Stimulated activated CD4-positive, alpha-beta T cell treated with anti-CD3 and anti-CD28 coated beads, TNF-alpha, amount 100 ng/mL, for 24 hours (primary cell): Measurements from ENCODE around the gene KDM5B.

Experiments
- DNase-seq, 3 experiments: peaks; one replicate each; pipeline ENCODE4 v3.0.0-alpha.2; 2020; ENCODE audit warnings: low read depth in 3 of 3

Gene KDM5B

GRCh38 chr1:202711949-202712635 lies 96.1 kb downstream of the KDM5B start:
- no peak for DNase-seq

DNA sequence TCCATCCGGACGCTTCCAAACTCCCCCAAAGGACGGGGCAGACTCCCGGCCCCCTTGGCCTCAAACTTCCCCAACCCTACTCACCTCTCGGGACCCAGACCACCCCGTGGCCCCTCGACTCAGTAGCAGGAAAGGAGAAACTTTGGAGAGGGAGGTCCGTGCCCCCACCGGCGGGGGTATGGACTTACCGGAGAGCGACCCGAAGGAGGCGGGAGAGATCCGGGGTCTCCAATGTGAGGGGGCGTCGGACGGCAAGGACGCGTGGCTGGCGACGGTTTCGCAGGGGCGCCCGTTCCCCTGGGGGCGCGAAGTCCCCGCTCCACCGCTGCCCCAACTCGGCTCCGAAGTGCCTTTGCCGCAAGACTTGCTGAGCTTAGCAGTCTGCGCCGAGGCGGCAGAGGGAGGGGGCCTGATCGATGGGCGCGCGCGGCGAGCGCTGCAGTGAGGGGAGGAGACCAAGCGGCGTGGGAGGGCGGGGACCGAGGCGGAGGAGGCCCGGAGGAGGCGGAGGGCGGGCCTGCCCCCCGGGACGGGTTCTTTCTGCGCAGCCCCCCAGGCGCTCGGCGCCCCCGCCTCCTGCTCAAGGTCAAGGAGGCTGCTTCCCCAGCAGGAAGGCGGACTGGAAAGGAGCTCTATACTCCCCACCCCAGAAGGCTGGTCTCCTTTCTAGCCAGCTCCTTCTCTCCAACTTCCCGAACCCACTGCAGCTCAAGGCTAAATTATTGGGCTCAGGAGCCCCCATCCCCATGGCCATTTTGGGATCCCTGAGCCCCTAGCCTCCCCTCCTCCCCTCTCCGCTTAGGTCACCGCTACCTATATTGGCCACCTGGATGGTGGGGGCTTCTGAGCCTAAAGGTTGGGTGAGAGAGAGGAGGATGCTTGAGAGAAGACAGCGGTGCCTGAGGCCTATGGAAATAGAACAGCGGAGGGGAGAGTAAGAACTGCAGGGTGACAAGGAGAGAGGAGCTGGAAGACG lies 97.9 kb downstream of the KDM5B start, which contains the start of gene SYT2:
SYT2 (minus strand) TSS at position 385 of the 976 bp plus-strand sequence. CDS start 104,682 bp downstream, outside the sequence.
- DNase-seq: peak in 1 of 3 experiments; percentile 16

DNA sequence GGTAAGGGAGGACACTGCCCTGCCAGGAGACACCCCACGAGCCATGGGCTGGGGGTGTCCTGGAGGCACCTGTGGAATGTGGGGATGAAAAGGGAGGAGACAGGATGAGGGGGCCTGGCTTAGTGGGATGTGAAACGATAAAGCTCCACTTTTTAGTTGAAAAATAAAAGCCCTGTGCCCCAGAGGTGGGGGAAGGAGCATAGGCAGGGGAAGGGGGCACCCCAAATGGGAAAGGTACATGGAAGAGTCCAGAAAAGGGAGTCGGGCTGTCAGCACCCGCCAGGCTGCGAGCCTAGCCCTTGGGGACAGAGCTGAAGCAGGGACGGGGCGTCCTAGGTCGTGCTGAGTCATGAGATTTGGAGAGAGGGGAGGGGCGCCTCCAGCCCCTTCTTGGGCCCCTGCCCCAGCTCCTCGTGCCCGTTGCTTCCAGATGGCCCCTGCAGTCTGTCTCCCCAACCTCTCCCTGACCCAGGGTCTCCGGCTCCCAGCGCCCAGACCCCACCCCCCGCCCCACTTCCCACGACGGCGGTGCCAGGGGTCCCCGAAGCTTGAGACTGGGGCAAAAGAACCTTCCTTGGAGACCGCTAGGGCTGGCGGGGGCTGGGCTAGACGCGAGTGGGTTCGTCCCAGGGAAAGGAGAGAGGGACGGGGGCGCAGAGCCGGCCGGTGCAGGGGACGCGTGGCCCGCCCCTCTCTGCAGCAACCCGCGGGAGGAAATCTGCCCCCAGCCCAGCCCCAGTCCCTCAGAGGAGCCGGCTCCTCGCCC lies 98.8 kb downstream of the KDM5B start:
- no peak for DNase-seq

DNA sequence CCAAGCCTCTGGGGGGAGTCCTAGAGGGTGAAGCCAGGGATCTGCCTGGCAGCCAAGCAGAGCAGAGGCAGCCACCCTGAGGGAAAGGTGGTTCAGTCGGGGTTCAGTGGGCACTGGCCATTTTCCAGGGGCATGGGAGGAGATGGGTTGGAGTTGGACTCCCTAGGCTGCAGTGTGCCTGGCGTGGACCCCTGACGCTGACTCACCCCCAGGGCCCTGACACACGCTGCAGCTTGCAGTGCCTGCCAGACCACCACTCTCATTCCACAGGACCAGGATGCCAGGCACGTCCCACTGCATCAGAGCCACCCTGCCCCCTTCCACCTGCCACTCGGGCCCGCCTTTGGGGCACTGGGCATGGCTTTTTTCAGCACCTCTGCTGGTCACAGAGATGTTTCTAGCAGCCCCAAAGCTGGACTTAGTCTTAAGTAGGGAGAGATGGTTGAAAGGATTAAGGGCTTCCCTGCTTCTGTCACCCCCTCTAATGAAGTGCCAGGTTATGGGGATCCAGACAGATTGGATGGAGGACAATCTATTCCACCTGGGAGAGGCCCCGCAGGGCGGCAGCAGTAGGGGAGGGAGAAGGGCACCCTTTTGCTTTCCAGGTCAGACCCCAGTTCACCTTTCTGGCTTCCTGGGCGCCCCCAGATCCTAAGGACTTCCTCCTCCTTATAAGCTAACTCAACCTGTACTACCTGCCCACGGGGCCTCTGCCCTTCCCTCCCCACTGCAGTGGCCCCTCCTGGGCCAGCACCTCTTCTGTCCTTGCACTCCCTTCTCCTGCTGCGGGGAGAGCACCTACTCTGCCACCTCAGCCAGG lies 99.6 kb downstream of the KDM5B start:
- DNase-seq: no peak

DNA sequence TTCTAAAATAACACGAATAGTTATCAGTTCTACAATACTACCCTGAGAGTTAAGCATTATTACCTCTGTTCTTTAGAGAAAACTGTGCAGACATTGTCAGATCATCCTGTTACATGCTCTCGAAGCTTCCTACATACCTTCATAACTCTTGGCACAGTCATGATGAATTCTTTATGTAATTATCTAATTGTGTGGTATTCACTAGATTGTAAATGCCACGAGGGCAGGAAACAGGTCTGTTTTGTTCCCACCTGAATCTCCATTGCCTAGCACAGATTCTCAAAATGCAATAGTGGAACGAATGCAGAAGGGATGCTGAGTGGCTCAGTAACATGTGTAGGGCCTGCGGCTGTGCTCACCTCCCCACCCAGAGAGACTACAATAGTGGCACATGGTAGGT lies 101.4 kb downstream of the KDM5B start:
- no peak for DNase-seq

DNA sequence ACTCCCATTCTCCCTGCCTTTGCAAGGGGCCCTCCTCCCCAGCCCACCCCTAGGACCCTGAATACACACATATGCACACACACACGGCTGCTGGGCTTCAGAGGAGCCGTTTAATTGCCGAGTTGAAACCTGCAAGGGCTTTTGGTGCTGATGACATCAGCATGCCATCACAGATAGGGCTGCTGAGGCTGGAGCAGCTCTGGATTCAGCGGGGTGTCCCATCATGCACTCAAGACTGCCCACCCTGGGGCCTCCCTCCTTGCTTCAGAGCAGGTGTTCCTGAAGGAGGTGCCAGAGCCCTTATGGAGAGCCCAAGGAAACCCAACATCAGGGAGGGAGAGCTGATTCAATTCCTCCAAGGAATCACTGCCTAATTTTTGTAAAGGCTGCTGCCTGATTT lies 103.6 kb downstream of the KDM5B start:
- no peak for DNase-seq

GRCh38 chr1:202703191-202703590 lies 105.0 kb downstream of the KDM5B start:
- DNase-seq: no peak

DNA sequence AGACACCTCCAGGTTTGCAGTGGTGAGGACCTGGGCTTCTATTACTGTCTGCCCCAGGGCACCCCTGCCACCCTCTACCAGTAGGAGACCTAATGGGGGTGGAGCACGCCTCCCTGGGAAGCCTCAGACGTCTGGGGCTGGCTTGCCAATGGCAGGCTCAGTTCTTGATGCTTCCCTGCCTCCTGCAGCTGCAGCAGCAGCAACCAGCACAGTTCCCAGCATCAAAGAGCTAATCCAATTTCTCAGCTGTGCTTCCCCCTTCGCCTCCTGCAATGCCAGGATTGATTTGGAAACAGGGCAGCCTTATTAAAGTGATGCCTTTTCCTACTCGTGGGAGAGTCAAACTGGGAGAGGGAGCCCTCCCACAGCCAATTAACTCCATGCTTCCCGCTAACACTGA lies 106.1 kb downstream of the KDM5B start:
- no peak for DNase-seq

DNA sequence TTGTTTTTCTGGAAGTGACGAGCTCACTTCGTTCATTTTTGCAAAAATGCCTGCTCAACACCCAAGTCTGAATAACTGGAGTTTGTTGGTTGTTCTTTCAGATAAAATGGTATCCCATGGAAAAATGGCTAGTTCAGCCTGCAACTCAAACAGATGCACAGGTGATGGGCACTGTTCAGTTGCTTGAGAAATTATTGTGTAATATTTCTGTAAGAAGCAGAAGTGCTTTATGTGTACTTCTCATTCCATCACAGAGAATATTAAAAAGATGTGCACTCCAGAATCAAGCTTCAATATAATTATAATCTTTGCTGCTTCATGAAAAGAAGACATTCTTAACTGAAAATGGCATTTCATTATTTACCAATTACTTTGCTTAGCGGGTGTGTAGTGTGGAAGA lies 107.0 kb downstream of the KDM5B start:
- no peak for DNase-seq

- no peak for DNase-seq
These were observed 108.2 kb downstream of the KDM5B start for GRCh38 chr1:202700061-202700460.

- DNase-seq: no peak
These were observed 109.9 kb downstream of the KDM5B start for GRCh38 chr1:202698276-202698675.

- DNase-seq: no peak
These were observed 111.2 kb downstream of the KDM5B start for GRCh38 chr1:202697038-202697437.

DNA sequence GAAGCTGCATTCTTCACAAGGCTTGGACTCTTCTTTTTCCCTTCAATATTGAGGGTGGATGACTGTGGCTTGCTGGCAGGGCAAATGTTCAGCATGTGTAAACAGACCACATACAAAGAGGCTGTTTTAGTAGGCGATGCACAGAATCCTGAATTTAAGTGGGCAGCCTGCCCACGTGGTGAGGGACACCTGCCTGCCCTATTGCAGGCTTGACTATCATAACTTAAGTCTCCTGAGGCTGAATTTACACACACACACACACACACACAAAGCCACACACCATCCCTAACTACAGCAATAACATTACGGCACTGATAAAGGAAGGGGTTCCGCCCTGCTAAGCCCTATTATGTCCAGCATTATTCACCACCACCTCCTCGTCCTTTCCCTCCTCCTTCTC lies 113.9 kb downstream of the KDM5B start:
- DNase-seq: no peak

- DNase-seq: peak; percentile 25 to 42 (median 42)
These were observed 115.2 kb downstream of the KDM5B start for GRCh38 chr1:202692959-202693555.

- no peak for DNase-seq
These were observed 116.4 kb downstream of the KDM5B start for GRCh38 chr1:202691816-202692215.

GRCh38 chr1:202689493-202690342 lies 118.5 kb downstream of the KDM5B start:
- no peak for DNase-seq

GRCh38 chr1:202689082-202689481 lies 119.1 kb downstream of the KDM5B start:
- DNase-seq: no peak

GRCh38 chr1:202688401-202688800 lies 119.8 kb downstream of the KDM5B start:
- DNase-seq: no peak

- no peak for DNase-seq
These were observed 120.4 kb downstream of the KDM5B start for GRCh38 chr1:202687798-202688197.

DNA sequence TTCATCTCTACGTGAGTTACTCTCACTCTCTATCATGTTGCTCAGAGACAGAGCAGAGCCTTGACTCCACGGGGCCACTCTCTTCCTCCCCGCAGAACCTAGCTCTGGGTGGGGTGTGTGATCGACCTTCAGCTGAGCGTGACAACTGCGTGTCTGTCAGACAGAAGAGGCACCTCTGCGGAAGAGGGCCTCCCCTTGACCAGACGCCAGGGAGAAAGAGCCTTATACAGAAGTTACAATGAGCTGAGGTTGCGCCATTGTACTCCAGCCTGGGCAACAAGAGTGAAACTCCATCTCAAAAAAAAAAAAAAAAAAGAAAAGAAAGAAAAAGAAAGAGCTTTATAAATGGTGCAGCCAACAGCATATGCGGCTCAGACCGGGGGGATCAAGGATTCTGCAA lies 120.9 kb downstream of the KDM5B start:
- no peak for DNase-seq
